Kidney glomerular epithelial cell (primary cell): ENCODE data around the gene GABRD.

Experiments used
- DNase-seq: peaks from one replicate; lab custom pipeline; 2025; lab: John Stamatoyannopoulos, UW

GABRD gene

DNA sequence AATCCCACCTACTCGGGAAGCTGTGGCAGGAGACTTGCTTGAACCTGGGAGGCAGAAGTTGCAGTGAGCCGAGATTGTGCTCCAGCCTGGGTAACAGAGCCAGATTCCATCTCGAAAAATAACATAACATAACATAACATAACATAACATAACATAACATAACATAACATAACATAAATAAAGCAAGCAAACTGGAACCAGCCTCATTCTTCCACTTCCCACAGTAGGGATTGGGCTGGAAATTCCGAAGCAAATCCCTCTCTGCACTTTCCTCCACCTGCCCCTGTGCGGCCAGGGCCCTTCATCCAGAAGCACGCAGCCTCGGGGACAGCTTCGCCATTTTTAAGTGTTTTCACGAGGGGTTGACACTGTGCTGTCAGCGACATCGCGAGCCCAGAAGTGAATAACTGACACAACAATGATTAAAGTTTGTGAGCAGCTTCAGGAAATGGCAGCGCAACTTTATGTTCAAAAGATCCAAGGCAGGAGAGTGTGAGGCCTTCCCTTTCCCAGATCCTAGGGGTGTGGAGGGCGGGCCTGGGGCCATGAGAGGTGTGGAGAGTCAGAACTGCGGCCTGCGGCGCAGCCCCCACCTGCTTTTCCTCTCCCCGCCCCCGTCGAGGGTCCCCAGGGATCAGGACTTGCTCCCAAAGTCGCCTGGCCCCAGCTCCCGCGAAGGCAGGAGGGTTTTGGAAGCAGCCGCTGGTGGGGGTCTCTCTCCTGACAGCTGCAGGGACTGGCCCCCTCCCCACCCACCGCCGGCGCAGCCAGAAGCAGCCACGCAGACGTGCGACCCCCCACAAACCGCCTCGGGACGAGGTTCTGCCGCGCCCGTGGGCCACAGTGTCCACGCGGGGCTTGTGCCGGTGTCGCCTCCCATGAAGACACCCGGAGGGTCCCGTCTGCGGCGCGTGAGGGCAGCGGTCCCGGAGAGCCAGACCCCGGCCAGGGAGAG, 651 bp upstream of the GABRD start:
- DNase-seq: no peak

DNA sequence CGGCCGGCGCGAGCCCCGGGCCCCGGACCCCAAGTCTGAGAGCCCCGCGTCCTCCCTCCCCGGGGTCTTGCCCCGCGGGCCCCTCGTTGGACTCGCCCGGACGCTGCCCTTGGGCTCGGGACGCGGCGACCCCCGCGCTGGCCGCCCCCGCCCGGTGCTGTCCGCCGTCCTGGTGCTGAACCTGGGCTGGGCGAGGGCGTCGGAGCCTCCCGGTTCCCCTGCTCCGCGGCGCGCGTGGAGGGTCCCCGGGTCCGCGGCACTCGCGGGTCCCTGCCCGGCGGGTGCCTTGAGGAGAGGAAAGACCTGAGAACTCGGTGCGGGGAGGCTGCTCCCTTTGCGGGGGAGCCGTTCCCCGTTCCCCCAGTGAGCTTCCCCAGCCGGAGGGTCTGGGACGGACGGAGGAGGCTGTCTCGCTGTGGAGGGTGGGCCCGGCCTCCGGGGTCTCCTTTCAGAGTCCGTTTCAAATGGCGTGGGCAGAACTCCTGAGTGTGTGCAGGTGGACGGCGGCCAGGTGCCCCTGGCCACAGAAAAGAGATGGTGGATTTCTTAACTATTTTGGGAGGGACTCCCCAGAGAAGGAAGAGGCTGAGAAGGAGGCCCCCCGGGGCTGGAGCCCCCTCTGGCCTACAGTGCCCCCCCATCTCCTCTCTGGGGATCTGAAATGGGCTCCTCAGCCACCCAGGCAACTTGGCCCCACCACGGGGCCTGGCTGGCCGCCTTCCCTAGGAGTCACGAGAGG, 595 bp downstream of the GABRD start:
- no peak for DNase-seq

DNA sequence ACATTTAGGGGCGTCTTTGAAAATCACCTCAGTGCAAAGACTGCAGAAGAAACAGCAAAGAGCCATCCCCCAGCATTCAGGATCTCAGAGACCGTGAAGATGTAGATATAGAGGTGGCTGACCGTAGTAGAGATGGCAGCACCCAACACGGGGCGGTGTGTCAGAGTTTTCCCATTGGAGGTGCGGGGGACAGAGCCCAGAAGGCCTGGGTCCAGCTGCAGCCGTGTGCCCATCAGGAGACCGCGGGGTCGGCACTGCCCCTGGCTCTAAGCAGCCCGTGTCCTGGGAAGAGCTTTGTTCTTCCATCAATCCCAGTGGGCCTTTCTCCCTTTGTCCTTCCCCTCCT, 1.1 kb downstream of the GABRD start:
- no peak for DNase-seq

DNA sequence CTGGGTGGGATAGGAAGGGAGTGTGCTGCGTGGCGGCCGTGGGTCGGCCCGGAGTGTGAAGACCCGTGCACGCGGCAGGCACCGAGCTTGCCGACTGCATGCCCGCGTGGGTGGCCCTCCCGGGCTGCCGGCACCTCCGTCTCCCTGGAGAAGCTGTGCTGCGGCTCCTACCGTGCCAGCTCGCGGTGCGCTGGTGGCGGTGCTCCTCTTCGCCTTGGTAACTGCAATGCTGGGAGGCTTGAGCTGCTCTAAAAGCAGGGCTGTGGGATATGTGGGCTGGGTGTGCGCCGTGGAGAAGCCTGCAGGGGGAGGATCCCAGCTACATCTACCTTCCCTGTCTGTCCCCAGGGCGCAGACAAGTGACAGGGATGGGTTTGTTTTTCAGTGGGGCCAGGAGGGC, 2.4 kb downstream of the GABRD start:
- no peak for DNase-seq

DNA sequence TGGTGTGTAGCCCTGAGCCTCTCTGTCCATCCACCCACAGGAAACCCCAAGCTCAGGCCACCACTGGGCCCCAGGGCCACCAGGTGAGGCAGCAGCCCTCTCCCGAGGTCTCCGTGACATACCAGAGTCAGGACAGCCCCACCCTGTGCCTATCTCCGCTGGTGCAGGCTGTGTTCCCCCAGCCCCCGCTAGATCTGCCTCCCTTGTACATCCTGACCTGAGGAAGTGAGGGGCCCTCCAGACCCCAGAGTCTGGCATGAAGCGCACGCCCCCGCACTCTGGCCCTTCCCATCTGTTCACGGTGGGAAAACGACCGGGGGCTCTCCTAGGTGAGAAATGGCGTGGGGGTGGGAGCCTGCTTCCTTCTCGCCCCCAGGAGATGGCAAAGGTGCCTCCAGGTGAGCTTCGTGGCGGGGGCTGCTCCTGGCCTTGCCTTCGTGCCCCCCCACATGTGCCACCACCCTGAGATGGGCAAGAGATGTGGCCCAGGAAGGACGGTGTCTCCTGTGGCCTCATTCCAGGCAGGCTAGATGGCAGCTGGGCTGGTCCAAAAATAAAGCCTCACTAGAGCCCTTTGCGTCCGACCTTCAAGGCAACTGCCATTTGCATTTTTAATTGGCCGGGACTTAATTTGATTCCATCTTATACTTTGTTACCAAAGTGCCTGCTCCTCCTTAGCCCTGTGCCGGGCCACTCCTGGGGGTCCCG, 3.1 kb downstream of the GABRD start:
- no peak for DNase-seq

DNA sequence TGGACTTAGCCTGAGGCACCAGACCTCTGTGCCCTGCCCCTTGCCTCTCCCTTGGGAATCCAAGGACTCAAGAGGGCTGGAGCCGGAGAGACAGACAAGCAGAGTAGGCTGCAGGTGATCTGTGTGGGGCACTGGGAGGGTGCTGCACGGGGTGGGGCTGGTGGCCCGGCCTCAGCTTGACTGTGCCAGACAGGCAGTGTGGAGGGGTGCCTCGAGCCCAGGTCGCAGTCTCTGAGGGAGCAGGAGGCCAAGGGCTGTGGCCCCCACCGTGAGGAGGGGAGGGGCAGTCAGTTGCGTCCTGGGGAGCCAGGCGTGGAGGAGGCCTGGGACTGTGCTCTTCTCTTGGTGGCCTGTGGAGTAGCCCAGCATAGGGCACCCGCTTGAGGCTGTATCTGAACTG, 4.0 kb downstream of the GABRD start:
- no peak for DNase-seq

DNA sequence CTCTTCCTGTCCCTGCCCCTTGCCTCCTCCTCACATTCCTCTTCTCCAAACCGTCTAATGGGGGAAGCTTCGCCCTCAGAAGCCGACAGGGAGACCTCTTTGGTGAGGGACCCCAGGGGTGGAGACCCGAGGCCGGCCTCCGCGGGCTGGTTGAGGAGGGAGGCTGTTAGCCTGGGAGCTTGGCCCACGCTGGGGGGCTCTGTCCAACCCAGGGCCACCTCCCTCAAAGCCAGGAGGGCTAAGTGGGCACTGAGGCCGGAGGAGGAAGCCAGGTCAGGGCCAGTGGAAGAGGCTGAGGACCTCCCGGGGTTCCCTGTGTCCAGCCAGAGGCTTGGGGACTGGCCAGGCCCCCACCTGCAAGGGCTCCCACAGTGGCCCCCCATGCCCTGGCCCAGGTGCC, 5.3 kb downstream of the GABRD start:
- no peak for DNase-seq

DNA sequence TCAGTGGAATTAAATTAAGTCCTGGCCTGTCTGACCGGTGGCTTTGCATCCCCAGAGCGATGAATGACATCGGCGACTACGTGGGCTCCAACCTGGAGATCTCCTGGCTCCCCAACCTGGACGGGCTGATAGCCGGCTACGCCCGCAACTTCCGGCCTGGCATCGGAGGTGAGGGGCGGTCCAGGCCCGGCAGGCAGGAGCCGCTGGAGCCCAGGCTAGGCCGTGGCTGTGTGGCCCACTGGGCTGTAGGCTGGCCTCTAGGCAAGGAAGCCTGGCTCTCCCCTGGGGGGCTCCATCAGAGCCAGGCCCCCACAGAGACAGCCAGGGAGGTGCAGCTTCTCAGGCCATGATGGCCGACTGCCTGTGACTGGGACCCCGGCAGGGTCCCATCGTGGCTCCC, 5.7 kb downstream of the GABRD start:
- no peak for DNase-seq

DNA sequence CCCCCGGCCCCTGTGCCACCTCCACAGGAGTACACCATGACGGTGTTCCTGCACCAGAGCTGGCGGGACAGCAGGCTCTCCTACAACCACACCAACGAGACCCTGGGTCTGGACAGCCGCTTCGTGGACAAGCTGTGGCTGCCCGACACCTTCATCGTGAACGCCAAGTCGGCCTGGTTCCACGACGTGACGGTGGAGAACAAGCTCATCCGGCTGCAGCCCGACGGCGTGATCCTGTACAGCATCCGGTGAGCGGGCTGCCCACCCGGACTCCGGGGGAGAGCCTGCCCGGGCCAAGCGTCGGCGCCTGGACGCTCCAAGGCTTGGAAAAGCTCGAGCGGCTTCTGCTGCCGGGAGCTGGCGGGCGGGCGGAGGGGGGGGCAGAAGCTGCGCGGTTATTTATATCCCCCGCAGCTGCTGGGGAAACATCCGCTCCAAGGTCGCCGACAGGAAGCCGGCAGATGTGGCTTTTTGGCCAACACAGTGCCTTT, 6.4 kb downstream of the GABRD start:
- no peak for DNase-seq

DNA sequence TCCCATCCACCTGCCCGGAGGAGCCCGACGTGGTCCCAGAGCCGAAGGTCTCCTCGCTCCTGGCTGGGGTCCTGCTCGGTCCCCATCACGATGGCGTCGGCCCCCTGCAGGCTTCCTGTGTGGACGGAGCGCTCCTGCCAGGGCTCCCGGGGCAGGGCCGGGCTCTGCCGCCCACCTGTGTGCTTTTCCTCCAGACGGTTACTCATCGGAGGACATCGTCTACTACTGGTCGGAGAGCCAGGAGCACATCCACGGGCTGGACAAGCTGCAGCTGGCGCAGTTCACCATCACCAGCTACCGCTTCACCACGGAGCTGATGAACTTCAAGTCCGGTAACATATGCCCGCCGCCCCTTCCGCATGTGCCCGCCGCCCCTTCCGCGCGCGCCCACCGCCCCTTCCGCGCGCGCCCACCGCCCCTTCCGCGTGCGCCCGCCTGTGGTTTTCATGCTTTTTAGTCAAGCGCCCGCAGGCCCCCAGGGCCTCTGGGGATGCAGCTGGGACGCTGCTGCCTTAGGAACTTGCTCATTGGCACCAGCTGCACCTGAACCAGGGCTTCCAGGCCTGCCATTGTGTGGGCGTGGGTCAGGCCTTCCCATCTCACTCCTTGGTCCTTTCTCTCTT, 8.9 kb downstream of the GABRD start:
- DNase-seq: no peak

DNA sequence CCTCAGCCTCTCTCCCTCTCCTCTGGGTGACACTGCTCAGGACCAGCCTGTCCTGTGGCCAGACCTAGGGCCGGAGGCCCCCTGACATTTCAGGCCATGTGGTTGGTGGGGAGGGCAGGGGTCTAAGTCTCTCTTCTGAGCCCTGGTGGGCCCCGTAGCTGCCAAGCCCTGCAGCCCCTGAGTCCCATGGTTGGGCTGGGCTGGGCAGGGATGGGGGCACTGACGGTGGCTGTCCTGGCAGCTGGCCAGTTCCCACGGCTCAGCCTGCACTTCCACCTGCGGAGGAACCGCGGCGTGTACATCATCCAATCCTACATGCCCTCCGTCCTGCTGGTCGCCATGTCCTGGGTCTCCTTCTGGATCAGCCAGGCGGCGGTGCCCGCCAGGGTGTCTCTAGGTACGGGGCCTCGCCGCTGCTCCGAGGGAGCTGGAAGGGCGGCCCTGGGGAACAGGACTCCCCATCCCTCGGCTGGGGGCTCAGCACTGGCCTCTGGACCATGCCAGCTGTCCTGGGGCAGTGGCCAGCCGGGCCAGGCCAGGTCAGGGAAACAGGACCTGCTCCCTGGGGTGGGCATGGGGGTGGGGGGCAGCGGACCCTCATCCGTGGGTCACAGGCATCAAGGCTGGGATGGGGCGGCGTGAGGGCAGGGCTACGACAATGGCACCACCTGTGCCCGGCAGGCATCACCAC, 9.9 kb downstream of the GABRD start:
- no peak for DNase-seq

DNA sequence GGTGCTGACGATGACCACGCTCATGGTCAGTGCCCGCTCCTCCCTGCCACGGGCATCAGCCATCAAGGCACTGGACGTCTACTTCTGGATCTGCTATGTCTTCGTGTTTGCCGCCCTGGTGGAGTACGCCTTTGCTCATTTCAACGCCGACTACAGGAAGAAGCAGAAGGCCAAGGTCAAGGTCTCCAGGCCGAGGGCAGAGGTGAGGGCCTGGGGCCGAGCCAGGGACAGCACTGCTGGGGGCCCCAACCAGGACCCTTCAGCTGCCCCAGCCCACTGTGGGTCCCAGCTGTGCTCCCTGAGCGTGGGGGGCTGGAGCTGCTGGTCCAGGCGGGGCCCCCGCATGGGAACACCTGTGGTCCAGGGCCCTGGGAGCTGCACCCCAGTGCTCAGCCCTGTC, 10.4 kb downstream of the GABRD start:
- no peak for DNase-seq

DNA sequence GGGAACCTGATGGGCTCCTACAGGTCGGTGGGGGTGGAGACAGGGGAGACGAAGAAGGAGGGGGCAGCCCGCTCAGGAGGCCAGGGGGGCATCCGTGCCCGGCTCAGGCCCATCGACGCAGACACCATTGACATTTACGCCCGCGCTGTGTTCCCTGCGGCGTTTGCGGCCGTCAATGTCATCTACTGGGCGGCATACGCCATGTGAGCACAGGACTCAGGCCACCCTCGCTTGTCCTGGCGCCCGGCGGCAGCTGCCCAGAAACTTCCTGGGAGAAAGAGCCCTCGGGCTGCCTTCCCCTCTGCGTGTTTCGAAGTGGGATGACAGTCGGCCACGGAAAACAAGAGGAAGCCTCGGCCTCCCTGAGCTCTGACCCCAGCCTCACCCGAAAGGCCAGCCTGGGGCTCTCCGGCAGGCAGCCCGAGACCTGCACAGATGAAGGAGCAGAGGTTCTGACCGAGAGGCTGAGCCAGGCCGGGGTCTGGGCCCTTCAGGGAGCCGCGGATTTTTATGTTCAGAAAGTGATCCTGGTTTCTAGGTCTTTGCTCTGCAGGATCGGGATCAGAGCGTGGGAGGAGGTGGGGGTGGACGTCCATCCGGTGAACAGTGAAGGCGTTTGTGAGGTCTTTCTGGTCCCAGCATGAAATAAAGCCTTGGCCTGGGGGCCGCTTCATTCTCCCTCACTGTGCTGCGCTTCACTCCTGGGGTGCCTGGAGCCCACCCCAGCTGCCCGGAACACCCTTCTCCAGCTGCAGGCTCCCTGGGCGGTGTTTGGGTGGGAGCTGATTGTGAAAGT, 11.1 kb downstream of the GABRD start:
- DNase-seq: no peak

DNA sequence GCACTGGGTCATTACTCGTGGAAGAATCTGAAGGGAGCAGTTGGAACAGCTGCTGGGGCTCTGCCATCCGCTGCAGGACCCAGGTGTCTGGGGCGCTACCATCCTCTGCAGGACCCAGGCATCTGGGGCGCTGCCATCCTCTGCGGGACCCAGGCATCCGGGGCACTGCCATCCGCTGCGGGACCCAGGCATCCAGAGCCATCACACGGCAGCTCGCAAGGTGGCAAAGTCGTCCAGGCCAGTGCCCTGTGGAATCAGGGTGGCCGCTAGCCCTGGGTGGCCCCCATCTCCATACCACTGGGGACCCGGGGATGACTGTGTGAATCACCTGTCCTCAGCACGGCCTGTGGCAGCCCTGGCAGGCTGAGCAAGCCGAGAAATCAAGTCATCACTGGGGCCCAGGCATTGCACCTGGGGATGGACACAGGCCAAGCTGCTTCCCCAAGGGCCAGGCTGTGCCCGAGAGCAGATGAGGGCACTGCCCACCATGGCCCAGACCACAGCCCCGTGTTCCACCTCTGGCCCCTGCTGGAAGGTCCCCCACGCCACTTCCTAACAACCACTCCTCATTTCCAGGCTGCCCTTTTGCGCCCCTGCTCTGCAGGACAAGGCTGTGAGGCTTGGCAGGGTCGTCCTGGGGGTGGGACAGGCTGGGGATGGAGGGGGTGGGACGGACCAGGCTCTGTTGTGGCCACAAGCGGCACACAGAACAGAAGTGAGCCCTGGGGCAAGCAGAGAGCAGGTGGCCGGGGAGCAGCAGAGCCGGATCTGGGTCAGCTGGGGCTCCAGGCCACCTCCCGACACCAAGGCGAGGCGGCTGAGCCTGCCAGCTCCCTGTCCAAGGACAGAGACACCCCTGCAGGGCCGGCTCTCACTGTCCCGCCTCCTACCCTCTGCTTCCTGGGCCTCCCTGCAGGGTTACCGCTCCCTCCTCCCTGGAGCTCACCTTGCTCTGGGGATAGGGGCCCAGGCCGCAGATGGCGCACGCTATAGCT, 12.7 kb downstream of the GABRD start:
- no peak for DNase-seq

DNA sequence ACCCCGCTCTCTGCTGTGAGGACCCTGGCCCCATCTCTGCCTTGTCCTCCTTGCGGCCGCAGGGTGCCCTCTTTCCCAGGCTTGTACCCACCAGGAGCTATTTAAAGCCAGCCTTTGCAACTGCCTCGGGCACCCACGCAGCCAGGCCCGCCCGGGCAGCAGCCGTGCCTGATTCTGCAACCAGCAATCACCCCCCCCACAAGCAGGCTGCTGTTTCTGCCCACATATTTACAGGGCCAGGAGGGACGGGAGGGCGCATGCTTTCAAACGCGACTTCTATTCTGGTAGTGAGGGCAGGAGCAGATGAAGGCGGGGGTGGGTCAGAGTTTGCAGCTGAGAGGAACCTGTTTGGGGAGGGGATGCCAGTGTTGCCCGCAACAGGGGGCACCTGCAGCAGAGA, 13.6 kb downstream of the GABRD start:
- DNase-seq: no peak

DNA sequence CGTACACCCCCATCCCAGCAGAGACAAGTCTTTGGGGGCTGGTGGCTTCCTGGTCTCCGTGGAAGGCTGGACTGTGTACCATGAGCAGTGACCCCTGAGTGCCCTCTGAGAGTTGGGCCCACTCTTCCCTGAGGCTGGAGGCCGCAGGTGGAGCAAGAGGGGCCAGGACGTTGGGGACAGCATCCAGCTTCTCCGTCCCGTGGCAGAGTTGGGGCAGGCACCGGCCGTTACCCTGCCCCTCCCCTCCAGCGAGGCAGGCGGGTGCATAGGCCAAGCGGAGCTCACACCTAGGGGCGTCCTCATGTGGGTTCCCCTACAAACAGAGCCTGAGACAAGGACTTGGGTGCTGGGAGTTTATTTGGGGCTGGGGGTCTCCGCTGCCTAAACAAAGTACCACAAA, 14.0 kb downstream of the GABRD start:
- no peak for DNase-seq

DNA sequence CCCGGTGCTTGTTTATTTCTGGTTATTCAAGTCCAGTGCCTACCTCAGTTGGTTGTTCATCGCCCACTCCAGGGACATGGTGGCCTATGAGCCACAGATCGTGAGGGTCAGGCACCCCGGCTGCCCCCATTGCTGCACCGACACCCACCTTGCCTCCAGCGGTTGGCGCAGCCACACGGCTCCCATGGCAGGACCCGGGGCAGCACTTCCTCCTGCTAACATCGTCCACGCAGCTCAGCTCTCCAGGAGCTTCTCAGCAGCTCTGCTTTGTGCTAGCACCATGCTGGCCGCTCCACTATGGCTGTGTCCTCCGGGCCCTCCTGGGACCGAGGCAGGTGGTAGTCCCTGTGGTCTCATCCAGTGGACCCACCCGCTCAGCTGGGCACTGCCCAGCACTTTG, 17.1 kb downstream of the GABRD start:
- DNase-seq: no peak

DNA sequence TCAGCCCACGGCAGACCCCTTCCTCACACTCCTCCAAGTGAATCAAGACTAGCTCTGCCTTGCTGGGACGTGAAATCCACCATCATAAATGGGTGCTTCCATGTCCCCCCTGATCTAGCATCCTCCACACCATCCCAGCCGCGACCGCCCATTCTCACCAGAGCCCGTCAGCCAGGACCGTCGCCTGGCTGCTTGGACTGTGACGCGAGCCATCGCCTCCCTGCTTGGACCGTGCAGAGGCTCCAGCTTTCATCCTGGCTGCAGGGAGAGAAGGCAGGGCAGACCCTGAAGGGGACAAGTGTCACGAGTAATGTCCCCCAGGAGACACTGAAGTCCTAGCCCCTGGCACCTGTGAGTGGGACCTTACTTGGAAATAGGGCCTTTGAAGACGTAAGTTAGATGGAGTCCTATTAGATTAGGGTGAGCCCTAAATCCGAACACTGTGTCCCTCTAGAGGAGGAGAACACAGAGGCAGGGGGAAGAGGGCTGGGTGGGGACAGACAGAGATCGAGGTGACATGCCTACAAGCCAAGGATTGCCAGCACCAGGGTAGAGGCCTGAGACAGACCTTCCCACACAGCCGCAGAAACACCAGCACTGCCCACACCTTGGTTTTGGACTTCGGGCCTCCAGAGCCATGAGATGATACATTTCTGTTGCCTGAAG, 18.3 kb downstream of the GABRD start:
- no peak for DNase-seq

DNA sequence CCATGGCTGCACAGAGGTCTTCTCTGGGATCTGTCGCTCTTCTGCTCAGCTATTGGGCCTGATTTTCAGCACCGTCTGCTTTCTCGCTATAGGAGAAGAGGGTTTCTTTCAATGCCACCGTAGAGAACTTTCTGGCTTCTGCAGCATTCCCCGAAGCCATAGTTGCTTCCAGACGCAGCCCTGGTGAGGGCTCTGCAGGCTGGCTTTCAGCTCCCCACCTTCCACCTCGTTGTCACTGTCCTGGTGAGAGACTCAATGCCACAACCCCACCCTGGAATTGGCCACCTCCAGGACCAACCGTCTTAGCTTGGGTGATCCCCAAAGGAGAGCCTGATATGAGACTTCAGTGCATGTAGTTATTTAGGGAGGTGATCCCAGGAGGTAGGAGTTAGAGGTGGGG, 19.1 kb downstream of the GABRD start:
- DNase-seq: no peak
